A549 (cell line): Measurements from ENCODE around the gene CRTAP. TPM values are rescaled to one million over a fixed set of nuclear protein-coding genes. Genes with fewer than 3 reads are reported as not detected.

ENCODE experiments used
- ATAC-seq, 2 experiments: fragments of 200-7000 bp in 1 of 2; fragments of >200 bp in 1 of 2; cut with Nextera tagmentation in 1 of 2; cut with Tn5 transposase in 1 of 2; 3 replicates each; pipeline versions ENCODE4 v1.8.0 to v1.9.1; 2018 to 2020; ENCODE audit warnings: mild to moderate bottlenecking in 1 of 2, moderate library complexity in 1 of 2
- CTCF ChIA-PET: fragments of 300-600 bp; sonication (Branson Sonifier 250); formaldehyde crosslinking; extraction: SDS; loops from one replicate; lab custom pipeline; 2021; ENCODE audit warnings: antibody characterized with exemption, inconsistent platforms; lab: Yijun Ruan, JAX
- POLR2A ChIA-PET: fragments of 350-600 bp; formaldehyde crosslinking; extraction: SDS; loops from one replicate; lab custom pipeline; 2021; ENCODE audit warnings: antibody characterized with exemption, inconsistent platforms; lab: Yijun Ruan, JAX
- DNase-seq, 2 experiments: peaks; one replicate each; pipeline versions ENCODE4 v3.0.0 to v3.0.0-alpha.2; 2011 to 2016; ENCODE audit warnings: low read depth in 1 of 2, low spot score in 1 of 2
- FAIRE-seq: peaks from 2 replicates; lab custom pipeline; 2011; peaks lifted over from hg19 to GRCh38; lab: Jason Lieb, UNC
- H3K27ac ChIP-seq, 2 experiments: fragments of >200 bp; sonication (Bioruptor Twin); formaldehyde crosslinking; 3 replicates each; pipeline ENCODE4 v1.5.1; 2016 to 2017
- H3K4me1 ChIP-seq: fragments of >200 bp; sonication (Bioruptor Twin); formaldehyde crosslinking; 3 replicates; pipeline ENCODE4 v1.6.1; 2016
- H3K4me2 ChIP-seq: fragments of >200 bp; sonication (Bioruptor Twin); formaldehyde crosslinking; 3 replicates; pipeline ENCODE4 v1.6.1; 2016
- H3K4me3 ChIP-seq: fragments of >200 bp; sonication (Bioruptor Twin); formaldehyde crosslinking; 3 replicates; pipeline ENCODE4 v1.5.1; 2016
- H3K9me3 ChIP-seq: fragments of >200 bp; sonication (Bioruptor Twin); formaldehyde crosslinking; 3 replicates; pipeline ENCODE4 v1.6.1; 2016
- CBX2 ChIP-seq: fragments of 200-600 bp; sonication (generic); IDR thresholded peaks from 2 replicates; pipeline ENCODE4 v1.6.1; 2016; ENCODE audit warnings: low read depth, mild to moderate bottlenecking, borderline replicate concordance
- CBX8 ChIP-seq: fragments of 200-600 bp; sonication (generic); IDR thresholded peaks from 2 replicates; pipeline ENCODE4 v1.6.1; 2016
- CEBPB ChIP-seq, 2 experiments: fragments of >200 bp in 1 of 2; sonication (Bioruptor Twin) in 1 of 2; formaldehyde crosslinking in 1 of 2; IDR thresholded peaks; 2 replicates each; pipeline ENCODE4 v1.6.1; 2012 to 2016
- E2F6 ChIP-seq: IDR thresholded peaks from 2 replicates; pipeline ENCODE4 v1.6.1; 2012; ENCODE audit warnings: low read depth, borderline replicate concordance
- EP300 ChIP-seq, 2 experiments: fragments of >200 bp; sonication (Bioruptor Twin); formaldehyde crosslinking; IDR thresholded peaks; 2 replicates in 1 of 2; 3 replicates in 1 of 2; pipeline ENCODE4 v1.6.1; 2016 to 2017
- ESRRA ChIP-seq: fragments of 150-350 bp; IDR thresholded peaks from 2 replicates; pipeline ENCODE4 v1.6.1; 2014; ENCODE audit warnings: mild to moderate bottlenecking, low read length, borderline replicate concordance
- FOXS1 ChIP-seq: fragments of 250-450 bp; sonication (Bioruptor Pico); IDR thresholded peaks from 2 replicates; pipeline ENCODE4 v1.5.0; 2020; ENCODE audit warnings: mild to moderate bottlenecking, moderate library complexity
- GATA3 ChIP-seq: IDR thresholded peaks from 2 replicates; pipeline ENCODE4 v1.6.1; 2012; ENCODE audit warnings: borderline replicate concordance
- HDAC2 ChIP-seq: fragments of 200-600 bp; sonication (generic); IDR thresholded peaks from 2 replicates; pipeline ENCODE4 v1.6.1; 2016
- HOXA7 ChIP-seq: fragments of 250-450 bp; sonication (Bioruptor Pico); IDR thresholded peaks from 2 replicates; pipeline ENCODE4 v1.5.0; 2020; ENCODE audit warnings: mild to moderate bottlenecking, moderate library complexity
- HOXB5 ChIP-seq: fragments of 250-450 bp; sonication (Bioruptor Pico); IDR thresholded peaks from 2 replicates; pipeline ENCODE4 v1.5.0; 2020; ENCODE audit warnings: mild to moderate bottlenecking, moderate library complexity
- JUNB ChIP-seq: fragments of >200 bp; sonication (Bioruptor Twin); formaldehyde crosslinking; IDR thresholded peaks from 2 replicates; pipeline ENCODE4 v1.6.1; 2016
- KDM5A ChIP-seq: fragments of 200-600 bp; sonication (generic); IDR thresholded peaks from 2 replicates; pipeline ENCODE4 v1.6.1; 2016; ENCODE audit warnings: antibody characterized with exemption, mild to moderate bottlenecking
- MAFK ChIP-seq: fragments of 450-650 bp; IDR thresholded peaks from 2 replicates; pipeline ENCODE4 v1.6.1; 2014; ENCODE audit not compliant: partially characterized antibody
- MYC ChIP-seq: IDR thresholded peaks from 2 replicates; pipeline ENCODE4 v1.6.1; 2012; ENCODE audit warnings: mild to moderate bottlenecking, inconsistent platforms, low read length, improper control_type of control experiment, borderline replicate concordance
- NFE2L2 ChIP-seq: fragments of 150-350 bp; conservative IDR thresholded peaks from 2 replicates; pipeline ENCODE4 v1.6.1; 2014; ENCODE audit warnings: low read length
- NR3C1 ChIP-seq: fragments of >200 bp; sonication (Bioruptor Twin); formaldehyde crosslinking; IDR thresholded peaks from 3 replicates; pipeline ENCODE4 v1.6.1; 2017
- POLR2AphosphoS2 ChIP-seq: conservative IDR thresholded peaks from 2 replicates; pipeline ENCODE4 v1.6.1; 2012; ENCODE audit warnings: low read length, improper control_type of control experiment, inconsistent platforms
- RAD21 ChIP-seq, 2 experiments: fragments of >200 bp in 1 of 2; sonication (Bioruptor Twin) in 1 of 2; formaldehyde crosslinking in 1 of 2; IDR thresholded peaks in 1 of 2; conservative IDR thresholded peaks in 1 of 2; 2 replicates in 1 of 2; 3 replicates in 1 of 2; pipeline ENCODE4 v1.6.1; 2012 to 2018; ENCODE audit warnings: inconsistent platforms in 1 of 2
- RCOR1 ChIP-seq: fragments of 150-350 bp; IDR thresholded peaks from 2 replicates; pipeline ENCODE4 v1.6.1; 2014; ENCODE audit warnings: antibody characterized with exemption, low read length, low read depth
- REST ChIP-seq: fragments of 200-600 bp; sonication (generic); IDR thresholded peaks from 2 replicates; pipeline ENCODE4 v1.6.1; 2016; ENCODE audit warnings: antibody characterized with exemption, mild to moderate bottlenecking, moderate library complexity
- SMC3 ChIP-seq: fragments of >200 bp; sonication (Bioruptor Twin); formaldehyde crosslinking; IDR thresholded peaks from 3 replicates; pipeline ENCODE4 v1.6.1; 2018; ENCODE audit warnings: inconsistent platforms
- SREBF2 ChIP-seq: fragments of 450-650 bp; IDR thresholded peaks from 2 replicates; pipeline ENCODE4 v1.6.1; 2014; ENCODE audit warnings: mild to moderate bottlenecking, moderate library complexity
- TP53 ChIP-seq: fragments of 250-450 bp; sonication (Bioruptor Pico); IDR thresholded peaks from 2 replicates; pipeline ENCODE4 v1.5.0; 2021; ENCODE audit warnings: mild to moderate bottlenecking, moderate library complexity
- ZFP36 ChIP-seq: fragments of 450-650 bp; IDR thresholded peaks from 2 replicates; pipeline ENCODE4 v1.6.1; 2014; ENCODE audit warnings: borderline replicate concordance; ENCODE audit not compliant: partially characterized antibody
- ZSCAN20 ChIP-seq: fragments of 250-450 bp; sonication (Bioruptor Pico); IDR thresholded peaks from 2 replicates; pipeline ENCODE4 v1.8.0; 2022; ENCODE audit warnings: mild to moderate bottlenecking, moderate library complexity
- WGBS: methylation state at CpG from one replicate; pipeline ENCODE4 v1.1.6; 2017; ENCODE audit errors: missing lambda C conversion rate; 5-methylcytosine and 5-hydroxymethylcytosine counted together
- polyA plus RNA-seq, 4 experiments: library from polyadenylated mRNA; depleted of rRNA in 3 of 4; stranded (reverse); fragments of >200 nt; fragmentation: RNase III in 1 of 4; extraction: RNeasy Plus Mini Kit Qiagen cat#74134 plus additional on column Dnase treatment in 1 of 4; gene quantifications; 2 replicates in 3 of 4; 3 replicates in 1 of 4; pipeline ENCODE4 v1.2.3, GENCODE V29; 2011 to 2017
- TF ChIP-seq, protein P1 (sequence below): fragments of >200 bp; sonication (Bioruptor Twin); formaldehyde crosslinking; IDR thresholded peaks from 2 replicates; pipeline ENCODE4 v1.6.1; 2016
- TF ChIP-seq, protein P2 (sequence below): fragments of 450-650 bp; IDR thresholded peaks from 2 replicates; pipeline ENCODE4 v1.6.1; 2014; ENCODE audit warnings: antibody characterized with exemption
- TF ChIP-seq, protein P3 (sequence below): IDR thresholded peaks from 2 replicates; pipeline ENCODE4 v1.6.1; 2012

Gene CRTAP
- polyA plus RNA-seq, 2 of the 4 experiments (the other 2 are of a cell fraction): 181 to 355 TPM

- POLR2A ChIA-PET: no interaction called here
- 80% methylated on average over 19 of the region's 19 CpGs for WGBS
- no peak overlapping the region for H3K4me3 ChIP-seq
- H3K4me1 ChIP-seq: no peaks in the 10 kb centered on the region
- ATAC-seq (no peak), DNase-seq (no peak), FAIRE-seq (no peak)
- no peak overlapping the region for H3K4me2 ChIP-seq
- TF ChIP-seq RCOR1: no peak
- TF ChIP-seq HOXB5 (CRISPR knock-in tag): no peak
- TF ChIP-seq GATA3: no peak
- no peak for TF ChIP-seq HDAC2
- no peak for TF ChIP-seq FOXS1
- TF ChIP-seq KDM5A: no peak
- no peak overlapping the region for H3K27ac ChIP-seq
- no peaks in the 10 kb centered on the region for H3K9me3 ChIP-seq
- CTCF ChIA-PET: interaction anchor here (0.6 to 2.4 kb wide), 2 partner anchors 43 to 183 kb away, joined by 3 to 5 read pairs; no protein-coding TSS in a partner anchor
Observed at GRCh38 chr3:33174711-33175414, 61.0 kb downstream of the CRTAP start.

GRCh38 chr3:33179132-33179531, 65.3 kb downstream of the CRTAP start:
- H3K9me3 ChIP-seq: 0 out of 3 replicates have a peak, but pooled peaks cover 4% of the 10 kb centered on the region
- ChIA-PET CTCF (interaction anchor here (0.9 kb wide), 1 partner anchor 48 kb away, joined by 4 read pairs; no protein-coding TSS in a partner anchor), POLR2A (no interaction called here)
- DNase-seq (no peak), FAIRE-seq (no peak), ATAC-seq (no peak)
- no peak overlapping the region for H3K4me2 ChIP-seq
- WGBS: 28% methylated on average over 1 of the region's 1 CpG
- H3K4me1 ChIP-seq: no peaks in the 10 kb centered on the region
- no peak for TF ChIP-seq RAD21 (conservative IDR thresholded peaks at IDR 0.05 in 1 of 2, IDR thresholded peaks at IDR 0.05 in 1 of 2)
- no peak for TF ChIP-seq HOXA7
- TF ChIP-seq CEBPB (IDR thresholded peaks at IDR 0.05): no peak
- TF ChIP-seq, protein P1, sequence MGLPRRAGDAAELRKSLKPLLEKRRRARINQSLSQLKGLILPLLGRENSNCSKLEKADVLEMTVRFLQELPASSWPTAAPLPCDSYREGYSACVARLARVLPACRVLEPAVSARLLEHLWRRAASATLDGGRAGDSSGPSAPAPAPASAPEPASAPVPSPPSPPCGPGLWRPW: no peak
- TF ChIP-seq CBX8: no peak
- TF ChIP-seq POLR2AphosphoS2: no peak
- no peak for TF ChIP-seq TP53 (CRISPR knock-in tag)
- TF ChIP-seq SMC3: no peak
- no peak for TF ChIP-seq EP300 (IDR thresholded peaks at IDR 0.05)
- no peak for TF ChIP-seq RCOR1
- no peak for TF ChIP-seq NFE2L2
- TF ChIP-seq ZSCAN20 (CRISPR knock-in tag): no peak
- H3K4me3 ChIP-seq: no peak overlapping the region
- no peak overlapping the region for H3K27ac ChIP-seq

DNA sequence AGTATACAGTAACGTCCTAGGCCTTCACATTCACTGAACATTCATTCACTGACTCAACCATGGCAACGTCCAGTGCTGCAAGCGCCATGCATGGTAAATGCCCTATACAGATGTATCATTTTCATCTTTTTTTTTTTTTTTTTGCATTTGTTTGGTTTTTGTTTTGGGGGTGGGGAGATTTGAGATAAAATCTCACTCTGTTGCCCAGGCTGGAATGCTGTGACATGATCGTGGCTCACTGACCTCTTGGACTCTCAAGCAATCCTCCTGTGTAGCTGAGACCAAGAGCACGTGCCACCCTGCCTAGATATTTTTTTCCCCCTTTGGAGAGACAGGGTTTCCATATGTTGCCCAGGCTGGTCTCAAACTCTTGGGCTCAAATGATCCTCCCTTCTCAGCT, 67.4 kb downstream of the CRTAP start:
- DNase-seq (no peak), ATAC-seq (no peak; a peak in 1 of 6 replicates), FAIRE-seq (no peak)
- ChIA-PET POLR2A (no interaction called here), CTCF (no interaction called here)
- Histone ChIP-seq H3K27ac (no peak overlapping the region), H3K4me2 (no peak overlapping the region), H3K4me3 (no peak overlapping the region), H3K9me3 (0 out of 3 replicates have a peak, but pooled peaks cover 4% of the 10 kb centered on the region), H3K4me1 (no peaks in the 10 kb centered on the region)
- WGBS: 62% methylated on average over 5 of the region's 5 CpGs
- TF ChIP-seq ZFP36: no peak
- no peak for TF ChIP-seq MAFK
- TF ChIP-seq JUNB: no peak
- no peak for TF ChIP-seq NR3C1
- TF ChIP-seq GATA3: no peak
- TF ChIP-seq, protein P1: no peak
- TF ChIP-seq HDAC2: no peak
- no peak for TF ChIP-seq REST
- no peak for TF ChIP-seq ESRRA
- no peak for TF ChIP-seq MYC
- TF ChIP-seq, protein P2, sequence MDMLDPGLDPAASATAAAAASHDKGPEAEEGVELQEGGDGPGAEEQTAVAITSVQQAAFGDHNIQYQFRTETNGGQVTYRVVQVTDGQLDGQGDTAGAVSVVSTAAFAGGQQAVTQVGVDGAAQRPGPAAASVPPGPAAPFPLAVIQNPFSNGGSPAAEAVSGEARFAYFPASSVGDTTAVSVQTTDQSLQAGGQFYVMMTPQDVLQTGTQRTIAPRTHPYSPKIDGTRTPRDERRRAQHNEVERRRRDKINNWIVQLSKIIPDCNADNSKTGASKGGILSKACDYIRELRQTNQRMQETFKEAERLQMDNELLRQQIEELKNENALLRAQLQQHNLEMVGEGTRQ: no peak
- no peak for TF ChIP-seq SREBF2
- TF ChIP-seq NFE2L2: no peak
- no peak for TF ChIP-seq E2F6
- TF ChIP-seq CBX2: no peak
- TF ChIP-seq, protein P3, sequence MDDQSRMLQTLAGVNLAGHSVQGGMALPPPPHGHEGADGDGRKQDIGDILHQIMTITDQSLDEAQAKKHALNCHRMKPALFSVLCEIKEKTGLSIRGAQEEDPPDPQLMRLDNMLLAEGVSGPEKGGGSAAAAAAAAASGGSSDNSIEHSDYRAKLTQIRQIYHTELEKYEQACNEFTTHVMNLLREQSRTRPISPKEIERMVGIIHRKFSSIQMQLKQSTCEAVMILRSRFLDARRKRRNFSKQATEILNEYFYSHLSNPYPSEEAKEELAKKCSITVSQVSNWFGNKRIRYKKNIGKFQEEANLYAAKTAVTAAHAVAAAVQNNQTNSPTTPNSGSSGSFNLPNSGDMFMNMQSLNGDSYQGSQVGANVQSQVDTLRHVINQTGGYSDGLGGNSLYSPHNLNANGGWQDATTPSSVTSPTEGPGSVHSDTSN: no peak
